HEK293 (cell line): ENCODE data around the gene S1PR3.

Source experiments
- CTCF ChIA-PET: fragments of 350-600 bp; formaldehyde crosslinking; extraction: SDS; loops from one replicate; lab custom pipeline; 2021; ENCODE audit warnings: antibody characterized with exemption; lab: Yijun Ruan, JAX
- POLR2A ChIA-PET: fragments of 300-600 bp; formaldehyde crosslinking; extraction: SDS; loops from one replicate; lab custom pipeline; 2020; ENCODE audit warnings: antibody characterized with exemption, inconsistent platforms; lab: Yijun Ruan, JAX
- H3K27ac ChIP-seq: fragments of 200-500 bp; sonication (Bioruptor generic); 2 replicates; pipeline ENCODE4 v1.5.1; 2014; ENCODE audit warnings: low read depth, low read length, control low read depth, inconsistent platforms; ENCODE audit errors: extremely low read depth
- H3K36me3 ChIP-seq, 2 experiments: fragments of 200-500 bp in 1 of 2; sonication (Bioruptor generic) in 1 of 2; 1 replicate in 1 of 2; 2 replicates in 1 of 2; pipeline ENCODE4 v1.5.1; 2014 to 2017; ENCODE audit warnings: inconsistent platforms in 2 of 2, low read length in 2 of 2; ENCODE audit not compliant: control insufficient read depth in 2 of 2, insufficient read depth in 1 of 2
- H3K4me1 ChIP-seq: fragments of 200-500 bp; sonication (Bioruptor generic); 2 replicates; pipeline ENCODE4 v1.5.1; 2014; ENCODE audit warnings: mild to moderate bottlenecking, low read length, inconsistent platforms; ENCODE audit not compliant: control insufficient read depth, insufficient read depth
- H3K4me3 ChIP-seq: 2 replicates; pipeline ENCODE4 v1.5.1; 2011; ENCODE audit warnings: low read depth, mild to moderate bottlenecking, control low read depth, low read length, moderate library complexity
- H3K9me3 ChIP-seq: fragments of 200-500 bp; sonication (Bioruptor generic); 2 replicates; pipeline ENCODE4 v1.5.1; 2014; ENCODE audit warnings: low read depth, low read length, inconsistent platforms; ENCODE audit not compliant: control insufficient read depth, insufficient read depth
- GFI1B ChIP-seq: fragments of 450-650 bp; formaldehyde crosslinking; IDR thresholded peaks from 2 replicates; pipeline ENCODE4 v1.5.1; 2016; ENCODE audit warnings: missing biosample characterization, missing genetic modification characterization
- GLIS2 ChIP-seq: fragments of 450-650 bp; formaldehyde crosslinking; IDR thresholded peaks from 2 replicates; pipeline ENCODE4 v1.5.1; 2016; ENCODE audit warnings: missing biosample characterization, missing genetic modification characterization
- IKZF3 ChIP-seq: fragments of 450-650 bp; IDR thresholded peaks from 2 replicates; pipeline ENCODE4 v1.5.0; 2018; ENCODE audit warnings: missing biosample characterization, mild to moderate bottlenecking, missing genetic modification characterization, moderate library complexity
- KLF7 ChIP-seq: fragments of 450-650 bp; formaldehyde crosslinking; IDR thresholded peaks from 2 replicates; pipeline ENCODE4 v1.5.1; 2016; ENCODE audit warnings: missing biosample characterization, missing genetic modification characterization, borderline replicate concordance
- OVOL3 ChIP-seq: fragments of 450-650 bp; formaldehyde crosslinking; IDR thresholded peaks from 2 replicates; pipeline ENCODE4 v1.5.1; 2016; ENCODE audit warnings: missing biosample characterization, missing genetic modification characterization
- YY2 ChIP-seq: fragments of 450-650 bp; formaldehyde crosslinking; IDR thresholded peaks from 2 replicates; pipeline ENCODE4 v1.5.1; 2016; ENCODE audit warnings: missing biosample characterization, missing genetic modification characterization
- ZBTB17 ChIP-seq: fragments of 450-650 bp; formaldehyde crosslinking; IDR thresholded peaks from 2 replicates; pipeline ENCODE4 v1.5.1; 2016; ENCODE audit warnings: missing biosample characterization, missing genetic modification characterization
- ZEB2 ChIP-seq: fragments of 450-650 bp; formaldehyde crosslinking; IDR thresholded peaks from 2 replicates; pipeline ENCODE4 v1.5.1; 2016; ENCODE audit warnings: missing biosample characterization, missing genetic modification characterization
- ZNF112 ChIP-seq: fragments of 450-650 bp; formaldehyde crosslinking; IDR thresholded peaks from 2 replicates; pipeline ENCODE4 v1.5.0; 2017; ENCODE audit warnings: missing biosample characterization, missing genetic modification characterization
- ZNF138 ChIP-seq: fragments of 450-650 bp; formaldehyde crosslinking; IDR thresholded peaks from 2 replicates; pipeline ENCODE4 v1.5.1; 2016; ENCODE audit warnings: missing biosample characterization, missing genetic modification characterization, borderline replicate concordance
- ZNF16 ChIP-seq: fragments of 450-650 bp; formaldehyde crosslinking; IDR thresholded peaks from 2 replicates; pipeline ENCODE4 v1.5.1; 2016; ENCODE audit warnings: low read depth, missing biosample characterization, missing genetic modification characterization
- ZNF184 ChIP-seq: fragments of 450-650 bp; IDR thresholded peaks from 2 replicates; pipeline ENCODE4 v1.5.1; 2018; ENCODE audit warnings: missing biosample characterization, mild to moderate bottlenecking, missing genetic modification characterization
- ZNF311 ChIP-seq: fragments of 450-650 bp; formaldehyde crosslinking; IDR thresholded peaks from 2 replicates; pipeline ENCODE4 v1.5.1; 2017; ENCODE audit warnings: missing biosample characterization, missing genetic modification characterization, borderline replicate concordance
- ZNF350 ChIP-seq: fragments of 450-650 bp; formaldehyde crosslinking; IDR thresholded peaks from 2 replicates; pipeline ENCODE4 v1.5.0; 2017; ENCODE audit warnings: missing biosample characterization, mild to moderate bottlenecking, missing genetic modification characterization
- ZNF404 ChIP-seq: fragments of 450-650 bp; formaldehyde crosslinking; IDR thresholded peaks from 2 replicates; pipeline ENCODE4 v1.5.1; 2017; ENCODE audit warnings: missing biosample characterization, missing genetic modification characterization
- ZNF416 ChIP-seq: fragments of 450-650 bp; formaldehyde crosslinking; IDR thresholded peaks from 2 replicates; pipeline ENCODE4 v1.5.1; 2016; ENCODE audit warnings: missing biosample characterization, missing genetic modification characterization
- ZNF473 ChIP-seq: fragments of 450-650 bp; formaldehyde crosslinking; IDR thresholded peaks from 2 replicates; pipeline ENCODE4 v1.5.1; 2017; ENCODE audit warnings: missing biosample characterization, missing genetic modification characterization
- ZNF501 ChIP-seq: fragments of 450-650 bp; formaldehyde crosslinking; IDR thresholded peaks from 2 replicates; pipeline ENCODE4 v1.5.1; 2016; ENCODE audit warnings: missing biosample characterization, missing genetic modification characterization
- ZNF521 ChIP-seq: fragments of 450-650 bp; formaldehyde crosslinking; IDR thresholded peaks from 2 replicates; pipeline ENCODE4 v1.5.1; 2017; ENCODE audit warnings: missing biosample characterization, mild to moderate bottlenecking, missing genetic modification characterization
- ZNF530 ChIP-seq: fragments of 450-650 bp; formaldehyde crosslinking; IDR thresholded peaks from 2 replicates; pipeline ENCODE4 v1.5.1; 2016; ENCODE audit warnings: low read depth, missing biosample characterization, missing genetic modification characterization
- ZNF596 ChIP-seq: fragments of 450-650 bp; IDR thresholded peaks from 2 replicates; pipeline ENCODE4 v1.5.0; 2018; ENCODE audit warnings: missing biosample characterization, mild to moderate bottlenecking, missing genetic modification characterization, moderate library complexity
- ZNF701 ChIP-seq: fragments of 450-650 bp; formaldehyde crosslinking; IDR thresholded peaks from 2 replicates; pipeline ENCODE4 v1.5.1; 2016; ENCODE audit warnings: missing biosample characterization, missing genetic modification characterization
- ZSCAN30 ChIP-seq: fragments of 450-650 bp; IDR thresholded peaks from 2 replicates; pipeline ENCODE4 v1.5.1; 2018; ENCODE audit warnings: missing biosample characterization, mild to moderate bottlenecking, missing genetic modification characterization, moderate library complexity
- TF ChIP-seq, protein P1 (sequence below): fragments of 450-650 bp; formaldehyde crosslinking; IDR thresholded peaks from 2 replicates; pipeline ENCODE4 v1.5.1; 2016; ENCODE audit warnings: missing biosample characterization, missing genetic modification characterization
- TF ChIP-seq, protein P2 (sequence below): fragments of 450-650 bp; formaldehyde crosslinking; IDR thresholded peaks from 2 replicates; pipeline ENCODE4 v1.5.1; 2016; ENCODE audit warnings: missing biosample characterization, missing genetic modification characterization
- TF ChIP-seq, protein P3 (sequence below): fragments of 450-650 bp; formaldehyde crosslinking; IDR thresholded peaks from 2 replicates; pipeline ENCODE4 v1.5.1; 2017; ENCODE audit warnings: missing biosample characterization, missing genetic modification characterization
- TF ChIP-seq, protein P4 (sequence below): fragments of 450-650 bp; formaldehyde crosslinking; IDR thresholded peaks from 2 replicates; pipeline ENCODE4 v1.5.1; 2016; ENCODE audit warnings: missing biosample characterization, missing genetic modification characterization

The S1PR3 gene

DNA sequence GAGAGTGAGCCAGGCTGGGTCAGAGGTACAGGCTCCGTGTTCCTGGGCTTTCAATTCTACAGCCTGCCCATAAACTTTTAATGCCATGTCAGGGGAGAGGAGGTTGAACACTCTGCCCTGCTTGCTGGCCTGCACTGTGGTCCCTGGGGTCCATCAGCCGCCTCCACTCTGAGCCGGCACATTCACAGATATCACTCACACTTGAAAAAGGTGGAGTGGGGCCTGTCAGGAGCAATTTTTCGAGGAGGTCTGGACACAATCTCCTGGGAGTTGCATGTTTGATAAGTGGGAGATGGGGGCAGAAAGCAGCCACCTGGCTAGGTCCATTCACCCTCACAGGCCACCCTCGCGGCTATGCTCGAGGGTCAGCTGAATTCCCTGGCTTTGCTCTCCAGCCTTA is 22.9 kb downstream of the S1PR3 start:
- POLR2A ChIA-PET: no interaction called here
- CTCF ChIA-PET: no interaction called here
- H3K9me3 ChIP-seq: no peaks in the 10 kb centered on the region
- H3K4me1 ChIP-seq: no peaks in the 10 kb centered on the region
- no peak for TF ChIP-seq ZNF138 (tag by site-specific recombination)
- TF ChIP-seq ZSCAN30: no peak
- TF ChIP-seq ZNF311: no peak
- TF ChIP-seq KLF7: no peak
- no peak for TF ChIP-seq OVOL3 (tag by site-specific recombination)
- TF ChIP-seq ZEB2 (tag by site-specific recombination): no peak
- TF ChIP-seq ZNF184 (tag by site-specific recombination): no peak
- TF ChIP-seq ZNF16 (tag by site-specific recombination): no peak
- TF ChIP-seq ZNF473 (tag by site-specific recombination): no peak
- TF ChIP-seq ZNF701: no peak
- H3K27ac ChIP-seq: no peak overlapping the region
- no peaks in the 10 kb centered on the region for H3K36me3 ChIP-seq
- H3K4me3 ChIP-seq: no peak overlapping the region

DNA sequence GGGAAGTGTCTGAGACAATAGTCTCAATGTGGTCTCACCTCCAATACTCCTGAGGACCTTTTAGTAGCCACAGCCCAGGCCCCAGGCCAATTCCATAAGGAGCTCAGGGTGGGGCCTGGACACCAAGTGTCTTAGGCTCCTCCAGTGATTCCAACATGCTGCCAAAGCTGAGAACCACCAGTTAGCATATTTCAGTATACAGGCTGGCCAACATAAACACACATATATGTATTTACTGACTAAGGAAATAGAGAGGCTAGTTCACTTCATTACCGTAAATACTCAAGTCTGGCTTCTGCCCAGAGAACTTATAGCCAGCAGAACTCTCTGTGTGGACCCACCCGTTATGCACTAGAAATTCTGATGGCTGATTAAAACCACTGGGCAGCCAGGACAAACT is 24.1 kb downstream of the S1PR3 start:
- H3K36me3 ChIP-seq: no peaks in the 10 kb centered on the region
- ChIA-PET CTCF (no interaction called here), POLR2A (no interaction called here)
- TF ChIP-seq ZNF184 (tag by site-specific recombination) (no peak), ZNF501 (tag by site-specific recombination) (no peak), KLF7 (no peak), ZNF416 (tag by site-specific recombination) (no peak), ZNF404 (no peak), ZNF112 (tag by site-specific recombination) (no peak), ZNF596 (no peak), ZNF521 (tag by site-specific recombination) (no peak), GFI1B (no peak), ZNF530 (no peak), GLIS2 (tag by site-specific recombination) (no peak), ZNF350 (tag by site-specific recombination) (no peak), IKZF3 (tag by site-specific recombination) (no peak), OVOL3 (tag by site-specific recombination) (no peak), YY2 (tag by site-specific recombination) (no peak), ZBTB17 (tag by site-specific recombination) (no peak)
- TF ChIP-seq, protein P1, sequence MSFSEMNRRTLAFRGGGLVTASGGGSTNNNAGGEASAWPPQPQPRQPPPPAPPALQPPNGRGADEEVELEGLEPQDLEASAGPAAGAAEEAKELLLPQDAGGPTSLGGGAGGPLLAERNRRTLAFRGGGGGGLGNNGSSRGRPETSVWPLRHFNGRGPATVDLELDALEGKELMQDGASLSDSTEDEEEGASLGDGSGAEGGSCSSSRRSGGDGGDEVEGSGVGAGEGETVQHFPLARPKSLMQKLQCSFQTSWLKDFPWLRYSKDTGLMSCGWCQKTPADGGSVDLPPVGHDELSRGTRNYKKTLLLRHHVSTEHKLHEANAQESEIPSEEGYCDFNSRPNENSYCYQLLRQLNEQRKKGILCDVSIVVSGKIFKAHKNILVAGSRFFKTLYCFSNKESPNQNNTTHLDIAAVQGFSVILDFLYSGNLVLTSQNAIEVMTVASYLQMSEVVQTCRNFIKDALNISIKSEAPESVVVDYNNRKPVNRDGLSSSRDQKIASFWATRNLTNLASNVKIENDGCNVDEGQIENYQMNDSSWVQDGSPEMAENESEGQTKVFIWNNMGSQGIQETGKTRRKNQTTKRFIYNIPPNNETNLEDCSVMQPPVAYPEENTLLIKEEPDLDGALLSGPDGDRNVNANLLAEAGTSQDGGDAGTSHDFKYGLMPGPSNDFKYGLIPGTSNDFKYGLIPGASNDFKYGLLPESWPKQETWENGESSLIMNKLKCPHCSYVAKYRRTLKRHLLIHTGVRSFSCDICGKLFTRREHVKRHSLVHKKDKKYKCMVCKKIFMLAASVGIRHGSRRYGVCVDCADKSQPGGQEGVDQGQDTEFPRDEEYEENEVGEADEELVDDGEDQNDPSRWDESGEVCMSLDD (tag by site-specific recombination): no peak
- TF ChIP-seq, protein P2, sequence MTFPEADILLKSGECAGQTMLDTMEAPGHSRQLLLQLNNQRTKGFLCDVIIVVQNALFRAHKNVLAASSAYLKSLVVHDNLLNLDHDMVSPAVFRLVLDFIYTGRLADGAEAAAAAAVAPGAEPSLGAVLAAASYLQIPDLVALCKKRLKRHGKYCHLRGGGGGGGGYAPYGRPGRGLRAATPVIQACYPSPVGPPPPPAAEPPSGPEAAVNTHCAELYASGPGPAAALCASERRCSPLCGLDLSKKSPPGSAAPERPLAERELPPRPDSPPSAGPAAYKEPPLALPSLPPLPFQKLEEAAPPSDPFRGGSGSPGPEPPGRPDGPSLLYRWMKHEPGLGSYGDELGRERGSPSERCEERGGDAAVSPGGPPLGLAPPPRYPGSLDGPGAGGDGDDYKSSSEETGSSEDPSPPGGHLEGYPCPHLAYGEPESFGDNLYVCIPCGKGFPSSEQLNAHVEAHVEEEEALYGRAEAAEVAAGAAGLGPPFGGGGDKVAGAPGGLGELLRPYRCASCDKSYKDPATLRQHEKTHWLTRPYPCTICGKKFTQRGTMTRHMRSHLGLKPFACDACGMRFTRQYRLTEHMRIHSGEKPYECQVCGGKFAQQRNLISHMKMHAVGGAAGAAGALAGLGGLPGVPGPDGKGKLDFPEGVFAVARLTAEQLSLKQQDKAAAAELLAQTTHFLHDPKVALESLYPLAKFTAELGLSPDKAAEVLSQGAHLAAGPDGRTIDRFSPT (tag by site-specific recombination): no peak
- TF ChIP-seq, protein P3, sequence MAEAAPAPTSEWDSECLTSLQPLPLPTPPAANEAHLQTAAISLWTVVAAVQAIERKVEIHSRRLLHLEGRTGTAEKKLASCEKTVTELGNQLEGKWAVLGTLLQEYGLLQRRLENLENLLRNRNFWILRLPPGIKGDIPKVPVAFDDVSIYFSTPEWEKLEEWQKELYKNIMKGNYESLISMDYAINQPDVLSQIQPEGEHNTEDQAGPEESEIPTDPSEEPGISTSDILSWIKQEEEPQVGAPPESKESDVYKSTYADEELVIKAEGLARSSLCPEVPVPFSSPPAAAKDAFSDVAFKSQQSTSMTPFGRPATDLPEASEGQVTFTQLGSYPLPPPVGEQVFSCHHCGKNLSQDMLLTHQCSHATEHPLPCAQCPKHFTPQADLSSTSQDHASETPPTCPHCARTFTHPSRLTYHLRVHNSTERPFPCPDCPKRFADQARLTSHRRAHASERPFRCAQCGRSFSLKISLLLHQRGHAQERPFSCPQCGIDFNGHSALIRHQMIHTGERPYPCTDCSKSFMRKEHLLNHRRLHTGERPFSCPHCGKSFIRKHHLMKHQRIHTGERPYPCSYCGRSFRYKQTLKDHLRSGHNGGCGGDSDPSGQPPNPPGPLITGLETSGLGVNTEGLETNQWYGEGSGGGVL (tag by site-specific recombination): no peak
- TF ChIP-seq, protein P4, sequence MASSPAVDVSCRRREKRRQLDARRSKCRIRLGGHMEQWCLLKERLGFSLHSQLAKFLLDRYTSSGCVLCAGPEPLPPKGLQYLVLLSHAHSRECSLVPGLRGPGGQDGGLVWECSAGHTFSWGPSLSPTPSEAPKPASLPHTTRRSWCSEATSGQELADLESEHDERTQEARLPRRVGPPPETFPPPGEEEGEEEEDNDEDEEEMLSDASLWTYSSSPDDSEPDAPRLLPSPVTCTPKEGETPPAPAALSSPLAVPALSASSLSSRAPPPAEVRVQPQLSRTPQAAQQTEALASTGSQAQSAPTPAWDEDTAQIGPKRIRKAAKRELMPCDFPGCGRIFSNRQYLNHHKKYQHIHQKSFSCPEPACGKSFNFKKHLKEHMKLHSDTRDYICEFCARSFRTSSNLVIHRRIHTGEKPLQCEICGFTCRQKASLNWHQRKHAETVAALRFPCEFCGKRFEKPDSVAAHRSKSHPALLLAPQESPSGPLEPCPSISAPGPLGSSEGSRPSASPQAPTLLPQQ (tag by site-specific recombination): no peak
- no peak overlapping the region for H3K27ac ChIP-seq
- H3K4me1 ChIP-seq: no peaks in the 10 kb centered on the region
- no peaks in the 10 kb centered on the region for H3K9me3 ChIP-seq
- H3K4me3 ChIP-seq: no peak overlapping the region
